Brain microvascular endothelial cell (primary cell): Measurements from ENCODE around the gene ITGA2.

ENCODE experiments used
- DNase-seq: peaks from one replicate; pipeline ENCODE4 v3.0.0-alpha.2; 2020
- H3K27ac ChIP-seq: fragments of 250-450 bp; sonication (Bioruptor Pico); 2 replicates; pipeline ENCODE4 v1.5.1; 2020; ENCODE audit warnings: mild to moderate bottlenecking, moderate library complexity
- H3K27me3 ChIP-seq: fragments of 250-450 bp; sonication (Bioruptor Pico); replicated peaks from 2 replicates; pipeline ENCODE4 v1.5.1; 2020; ENCODE audit warnings: mild to moderate bottlenecking
- H3K36me3 ChIP-seq: fragments of 250-450 bp; sonication (Bioruptor Pico); replicated peaks from 2 replicates; pipeline ENCODE4 v1.5.1; 2020; ENCODE audit warnings: mild to moderate bottlenecking
- H3K4me3 ChIP-seq: 2 replicates; pipeline ENCODE4 v1.5.1; 2011; ENCODE audit warnings: low read depth, mild to moderate bottlenecking, control low read depth, low read length, moderate library complexity
- in situ Hi-C: cut with HindIII; loops from 2 replicates; pipeline ENCODE4 v1.10.0; 2017; ENCODE audit warnings: low sequenced_read_pairs, low pct_ligation_motif_present
- TF ChIP-seq, protein P1 (sequence below): IDR thresholded peaks from 2 replicates; pipeline ENCODE4 v1.5.1; 2011; ENCODE audit warnings: low read depth, mild to moderate bottlenecking, moderate library complexity, low read length, control low read depth, inconsistent platforms; ENCODE audit errors: missing control alignments

ITGA2 gene

DNA sequence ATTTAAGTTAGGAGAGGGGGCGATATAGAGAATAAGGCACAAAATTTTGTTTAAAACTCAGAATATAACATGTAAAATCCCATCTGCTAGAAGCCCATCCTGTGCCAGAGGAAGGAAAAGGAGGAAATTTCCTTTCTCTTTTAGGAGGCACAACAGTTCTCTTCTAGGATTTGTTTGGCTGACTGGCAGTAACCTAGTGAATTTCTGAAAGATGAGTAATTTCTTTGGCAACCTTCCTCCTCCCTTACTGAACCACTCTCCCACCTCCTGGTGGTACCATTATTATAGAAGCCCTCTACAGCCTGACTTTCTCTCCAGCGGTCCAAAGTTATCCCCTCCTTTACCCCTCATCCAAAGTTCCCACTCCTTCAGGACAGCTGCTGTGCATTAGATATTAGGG is 102.1 kb downstream of the ITGA2 start:
- in situ Hi-C loops = no loop called here
- peak; percentile 28 for DNase-seq
- TF ChIP-seq, protein P1, sequence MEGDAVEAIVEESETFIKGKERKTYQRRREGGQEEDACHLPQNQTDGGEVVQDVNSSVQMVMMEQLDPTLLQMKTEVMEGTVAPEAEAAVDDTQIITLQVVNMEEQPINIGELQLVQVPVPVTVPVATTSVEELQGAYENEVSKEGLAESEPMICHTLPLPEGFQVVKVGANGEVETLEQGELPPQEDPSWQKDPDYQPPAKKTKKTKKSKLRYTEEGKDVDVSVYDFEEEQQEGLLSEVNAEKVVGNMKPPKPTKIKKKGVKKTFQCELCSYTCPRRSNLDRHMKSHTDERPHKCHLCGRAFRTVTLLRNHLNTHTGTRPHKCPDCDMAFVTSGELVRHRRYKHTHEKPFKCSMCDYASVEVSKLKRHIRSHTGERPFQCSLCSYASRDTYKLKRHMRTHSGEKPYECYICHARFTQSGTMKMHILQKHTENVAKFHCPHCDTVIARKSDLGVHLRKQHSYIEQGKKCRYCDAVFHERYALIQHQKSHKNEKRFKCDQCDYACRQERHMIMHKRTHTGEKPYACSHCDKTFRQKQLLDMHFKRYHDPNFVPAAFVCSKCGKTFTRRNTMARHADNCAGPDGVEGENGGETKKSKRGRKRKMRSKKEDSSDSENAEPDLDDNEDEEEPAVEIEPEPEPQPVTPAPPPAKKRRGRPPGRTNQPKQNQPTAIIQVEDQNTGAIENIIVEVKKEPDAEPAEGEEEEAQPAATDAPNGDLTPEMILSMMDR = peak; percentile 15
- Histone ChIP-seq H3K36me3 (peaks cover 35% of the 10 kb centered on the region), H3K27ac (no peak overlapping the region), H3K4me3 (no peak overlapping the region), H3K27me3 (no peaks in the 10 kb centered on the region)

DNA sequence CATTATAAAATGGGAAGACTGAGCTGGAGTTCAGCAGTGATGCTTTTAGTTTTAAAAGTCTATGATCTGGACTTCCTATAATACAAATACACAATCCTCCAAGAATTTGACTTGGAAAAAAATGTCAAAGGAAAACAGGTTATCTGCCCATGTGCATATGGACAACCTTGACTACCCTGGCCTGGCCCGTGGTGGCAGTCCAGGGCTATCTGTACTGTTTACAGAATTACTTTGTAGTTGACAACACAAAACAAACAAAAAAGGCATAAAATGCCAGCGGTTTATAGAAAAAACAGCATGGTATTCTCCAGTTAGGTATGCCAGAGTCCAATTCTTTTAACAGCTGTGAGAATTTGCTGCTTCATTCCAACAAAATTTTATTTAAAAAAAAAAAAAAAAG is 103.1 kb downstream of the ITGA2 start:
- DNase-seq = no peak
- no peaks in the 10 kb centered on the region for H3K27me3 ChIP-seq
- H3K27ac ChIP-seq = no peak overlapping the region
- H3K36me3 ChIP-seq = peaks cover 35% of the 10 kb centered on the region
- in situ Hi-C loops = no loop called here
- no peak overlapping the region for H3K4me3 ChIP-seq
- TF ChIP-seq, protein P1 = no peak

DNA sequence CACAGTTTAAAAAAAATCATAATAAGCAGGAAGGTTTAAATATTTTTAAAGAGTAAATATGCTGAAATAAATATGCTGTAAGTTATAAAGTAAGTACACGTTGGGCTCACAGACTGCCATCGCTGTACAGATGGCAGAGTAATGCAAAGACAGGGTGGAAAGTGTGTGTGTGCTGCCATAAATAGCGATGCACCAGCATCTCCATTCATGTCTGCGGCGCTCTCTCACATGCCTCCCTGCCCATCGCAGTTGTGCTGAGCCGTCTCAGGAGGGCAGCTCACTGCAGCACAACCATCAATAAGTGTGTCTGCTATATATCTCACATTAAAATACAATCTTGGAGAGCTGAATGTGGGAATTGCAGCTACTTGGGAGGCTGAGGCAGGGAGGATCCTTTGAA is 106.1 kb downstream of the ITGA2 start:
- in situ Hi-C loops = no loop called here
- Histone ChIP-seq H3K27ac (no peak overlapping the region), H3K36me3 (peaks cover 27% of the 10 kb centered on the region), H3K4me3 (no peak overlapping the region), H3K27me3 (no peaks in the 10 kb centered on the region)
- DNase-seq = no peak
- TF ChIP-seq, protein P1 = no peak

DNA sequence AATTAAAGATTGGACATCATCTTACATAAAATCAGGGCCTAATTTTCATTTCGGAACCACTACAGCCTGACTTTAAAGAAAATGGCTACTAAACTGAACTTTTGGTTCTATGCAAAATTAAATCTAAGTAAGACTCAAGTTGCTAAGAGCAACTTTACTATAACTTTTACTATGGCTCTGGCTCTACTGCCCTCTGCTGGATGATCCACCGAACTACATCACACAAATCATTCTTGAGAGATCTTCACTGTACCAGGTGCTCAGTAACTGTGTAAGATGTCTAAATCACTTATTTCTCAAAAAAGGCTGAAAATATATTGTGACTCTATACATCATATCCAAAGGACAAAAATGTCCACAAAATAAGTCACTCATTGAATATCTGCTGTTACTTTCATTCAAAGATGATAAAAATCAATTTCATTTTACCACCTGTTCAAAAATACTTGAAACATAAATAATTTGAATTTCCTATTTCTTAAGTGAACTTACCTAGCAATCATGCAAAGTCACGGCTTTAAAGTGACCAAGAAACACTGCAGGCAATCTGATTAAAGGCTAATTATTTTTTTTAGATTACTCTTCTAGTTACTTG is 106.9 kb downstream of the ITGA2 start:
- H3K27me3 ChIP-seq = no peaks in the 10 kb centered on the region
- no peak overlapping the region for H3K27ac ChIP-seq
- DNase-seq = peak; percentile 75
- in situ Hi-C loops = no loop called here
- TF ChIP-seq, protein P1 = peak; percentile 84
- peaks cover 27% of the 10 kb centered on the region for H3K36me3 ChIP-seq
- no peak overlapping the region for H3K4me3 ChIP-seq

DNA sequence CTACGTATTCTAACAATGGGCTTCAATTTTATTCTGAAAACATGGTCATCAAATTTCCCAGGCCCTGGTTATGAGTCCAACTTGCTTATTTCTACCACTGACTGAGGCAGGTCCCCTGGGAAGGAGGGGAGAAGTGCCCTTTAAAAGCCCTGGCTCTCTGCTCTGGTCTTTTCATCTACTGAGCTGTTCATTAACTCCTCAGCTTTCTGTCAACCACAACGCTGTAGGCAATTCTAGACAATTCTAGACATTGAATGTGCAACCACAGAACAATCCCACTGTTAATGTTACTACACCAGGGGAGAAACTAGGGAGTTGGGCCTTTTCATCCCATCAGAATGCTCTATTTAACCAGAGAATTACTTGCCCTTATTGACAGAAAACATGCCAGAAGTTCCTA is 110.4 kb downstream of the ITGA2 start:
- peak overlapping the region; percentile 41 for H3K27ac ChIP-seq
- TF ChIP-seq, protein P1 = no peak
- H3K27me3 ChIP-seq = no peaks in the 10 kb centered on the region
- H3K36me3 ChIP-seq = peaks cover 22% of the 10 kb centered on the region
- DNase-seq = peak; percentile 32
- H3K4me3 ChIP-seq = no peak overlapping the region
- in situ Hi-C loops = no loop called here

DNA sequence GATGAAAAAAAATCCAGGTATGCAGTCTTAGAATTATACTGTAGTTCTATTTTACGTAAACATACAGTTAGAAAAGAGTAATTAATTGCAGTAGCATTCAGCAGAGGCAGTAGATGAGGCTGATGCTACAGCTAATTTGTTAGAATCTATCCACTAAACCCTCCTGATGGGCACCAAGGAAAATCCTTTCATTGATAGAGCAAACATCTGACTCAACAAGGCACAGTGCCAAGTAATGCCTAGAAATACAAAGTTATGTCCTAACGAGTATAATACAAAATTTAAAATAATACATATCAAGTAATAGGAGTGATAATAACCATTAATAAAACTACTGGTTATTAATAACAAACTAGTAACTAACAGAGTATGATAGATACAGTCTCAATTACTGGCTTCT is 111.5 kb downstream of the ITGA2 start:
- in situ Hi-C loops = no loop called here
- Histone ChIP-seq H3K27ac (no peak overlapping the region), H3K36me3 (peaks cover 18% of the 10 kb centered on the region), H3K4me3 (no peak overlapping the region), H3K27me3 (no peaks in the 10 kb centered on the region)
- TF ChIP-seq, protein P1 = no peak
- DNase-seq = no peak
